NCI-H1694 (cell line): Measurements from ENCODE around the gene COASY.
"Not testable (repeated sequence)": the region's sequence is repeated elsewhere in the genome, so short reads cannot be mapped to it uniquely, and the experiment has no call there.

Source experiments
- DNase-seq: peaks from one replicate; lab custom pipeline; 2025; lab: John Stamatoyannopoulos, UW

Gene COASY

GRCh38 chr17:42574463-42574862 lies 12.5 kb downstream of the COASY start:
- no peak for DNase-seq

- no peak for DNase-seq
Observed at GRCh38 chr17:42577140-42577531, 15.2 kb downstream of the COASY start.

GRCh38 chr17:42577532-42578281 lies 15.8 kb downstream of the COASY start, which contains the start of gene PSMC3IP:
PSMC3IP (minus strand) TSS chr17:42577729; CDS start chr17:42577686, 43 bp downstream.
- peak; percentile 86 for DNase-seq

- DNase-seq, result peak; percentile 86
Observed at GRCh38 chr17:42578282-42578869, 16.4 kb downstream of the COASY start.

GRCh38 chr17:42579794-42580551 lies 18.0 kb downstream of the COASY start:
- DNase-seq, result no peak

GRCh38 chr17:42581744-42582270 lies 19.9 kb downstream of the COASY start:
- no peak for DNase-seq

GRCh38 chr17:42584880-42585279 lies 22.9 kb downstream of the COASY start:
- no peak for DNase-seq

GRCh38 chr17:42585353-42585752 lies 23.4 kb downstream of the COASY start:
- DNase-seq, result no peak

- no peak for DNase-seq
Observed at GRCh38 chr17:42586514-42587230, 24.7 kb downstream of the COASY start.

- no peak for DNase-seq
Observed at GRCh38 chr17:42590886-42591285, 28.9 kb downstream of the COASY start.

GRCh38 chr17:42591411-42591810 lies 29.5 kb downstream of the COASY start:
- no peak for DNase-seq

- DNase-seq, result no peak
Observed at GRCh38 chr17:42596386-42596785, 34.4 kb downstream of the COASY start.

- no peak for DNase-seq
Observed at GRCh38 chr17:42598905-42599304, 37.0 kb downstream of the COASY start.

GRCh38 chr17:42603318-42603717 lies 41.4 kb downstream of the COASY start:
- no peak for DNase-seq

GRCh38 chr17:42607769-42608168 lies 45.8 kb downstream of the COASY start:
- no peak for DNase-seq

GRCh38 chr17:42608305-42609181 lies 46.6 kb downstream of the COASY start:
- DNase-seq, result no peak

GRCh38 chr17:42609182-42609813 lies 47.4 kb downstream of the COASY start, which contains the start of the genes RETREG3 and TUBG1:
RETREG3 (minus strand) TSS chr17:42609374; CDS start chr17:42609324, 50 bp downstream.
TUBG1 (plus strand) TSS chr17:42609683; CDS start chr17:42609738, 55 bp downstream.
- peak; percentile 98 for DNase-seq

GRCh38 chr17:42609814-42610801 lies 48.2 kb downstream of the COASY start:
- not testable (repeated sequence) for DNase-seq

- no peak for DNase-seq
Observed at GRCh38 chr17:42612013-42612412, 50.1 kb downstream of the COASY start.
